MM.1S (cell line): Measurements from ENCODE around the gene KMT5C.

Experiments used
- DNase-seq: peaks from one replicate; pipeline ENCODE4 v3.0.0-alpha.2; 2015
- H2AFZ ChIP-seq: fragments of 300-600 bp; sonication (generic); 2 replicates; pipeline ENCODE4 v1.6.0; 2016; ENCODE audit warnings: antibody characterized with exemption, low read length
- H3F3A ChIP-seq: fragments of 300-600 bp; sonication (generic); 2 replicates; pipeline ENCODE4 v1.6.1; 2016; ENCODE audit warnings: mild to moderate bottlenecking, antibody characterized with exemption, low read length, moderate library complexity, mixed read lengths; ENCODE audit not compliant: insufficient read depth
- H3K27ac ChIP-seq: fragments of 300-600 bp; sonication (generic); 2 replicates; pipeline ENCODE4 v1.5.1; 2016; ENCODE audit warnings: mild to moderate bottlenecking, low read length
- H3K27me3 ChIP-seq: fragments of 300-600 bp; sonication (generic); replicated peaks from 2 replicates; pipeline ENCODE4 v1.6.0; 2016; ENCODE audit warnings: low read length; ENCODE audit not compliant: insufficient read depth
- H3K36me3 ChIP-seq: fragments of 300-600 bp; sonication (generic); replicated peaks from 2 replicates; pipeline ENCODE4 v1.6.1; 2016; ENCODE audit warnings: mild to moderate bottlenecking, low read length, mixed read lengths; ENCODE audit not compliant: insufficient read depth
- H3K4me1 ChIP-seq: fragments of 300-600 bp; sonication (generic); 2 replicates; pipeline ENCODE4 v1.6.1; 2016; ENCODE audit warnings: low read length, mixed read lengths
- H3K4me2 ChIP-seq: fragments of 300-600 bp; sonication (generic); 2 replicates; pipeline ENCODE4 v1.6.0; 2016; ENCODE audit warnings: low read depth, low read length
- H3K4me3 ChIP-seq: fragments of 300-600 bp; sonication (generic); 2 replicates; pipeline ENCODE4 v1.5.1; 2016; ENCODE audit warnings: low read length, mixed read lengths
- H3K79me2 ChIP-seq: fragments of 300-600 bp; sonication (generic); 2 replicates; pipeline ENCODE4 v1.6.1; 2016; ENCODE audit warnings: mixed run types, low read length, mixed read lengths
- H3K9ac ChIP-seq: fragments of 300-600 bp; sonication (generic); 2 replicates; pipeline ENCODE4 v1.6.1; 2016; ENCODE audit warnings: low read length, mixed read lengths
- H3K9me2 ChIP-seq: fragments of 300-600 bp; sonication (generic); replicated peaks from 2 replicates; pipeline ENCODE4 v1.6.1; 2016; ENCODE audit warnings: mild to moderate bottlenecking, low read length, mixed read lengths; ENCODE audit not compliant: insufficient read depth
- H3K9me3 ChIP-seq: fragments of 300-600 bp; sonication (generic); replicated peaks from 2 replicates; pipeline ENCODE4 v1.6.1; 2016; ENCODE audit warnings: mild to moderate bottlenecking, low read length, mixed read lengths; ENCODE audit not compliant: insufficient read depth
- H4K20me1 ChIP-seq: fragments of 300-600 bp; sonication (generic); 2 replicates; pipeline ENCODE4 v1.6.1; 2016; ENCODE audit warnings: mild to moderate bottlenecking, low read length, moderate library complexity, mixed read lengths; ENCODE audit not compliant: insufficient read depth
- EZH2 ChIP-seq: fragments of 300-600 bp; sonication (generic); optimal IDR thresholded peaks from 2 replicates; pipeline ENCODE3; 2017; ENCODE audit warnings: low read depth, mild to moderate bottlenecking, antibody characterized with exemption, low read length, mixed read lengths
- EZH2phosphoT487 ChIP-seq: fragments of 300-600 bp; sonication (generic); IDR thresholded peaks from 2 replicates; pipeline ENCODE4 v1.6.1; 2018; ENCODE audit warnings: antibody characterized with exemption, low read length
- TF ChIP-seq, protein P1 (sequence below): fragments of 300-600 bp; sonication (generic); IDR thresholded peaks from 2 replicates; pipeline ENCODE4 v1.5.1; 2016; ENCODE audit warnings: antibody characterized with exemption, low read length, mixed read lengths

Gene KMT5C

DNA sequence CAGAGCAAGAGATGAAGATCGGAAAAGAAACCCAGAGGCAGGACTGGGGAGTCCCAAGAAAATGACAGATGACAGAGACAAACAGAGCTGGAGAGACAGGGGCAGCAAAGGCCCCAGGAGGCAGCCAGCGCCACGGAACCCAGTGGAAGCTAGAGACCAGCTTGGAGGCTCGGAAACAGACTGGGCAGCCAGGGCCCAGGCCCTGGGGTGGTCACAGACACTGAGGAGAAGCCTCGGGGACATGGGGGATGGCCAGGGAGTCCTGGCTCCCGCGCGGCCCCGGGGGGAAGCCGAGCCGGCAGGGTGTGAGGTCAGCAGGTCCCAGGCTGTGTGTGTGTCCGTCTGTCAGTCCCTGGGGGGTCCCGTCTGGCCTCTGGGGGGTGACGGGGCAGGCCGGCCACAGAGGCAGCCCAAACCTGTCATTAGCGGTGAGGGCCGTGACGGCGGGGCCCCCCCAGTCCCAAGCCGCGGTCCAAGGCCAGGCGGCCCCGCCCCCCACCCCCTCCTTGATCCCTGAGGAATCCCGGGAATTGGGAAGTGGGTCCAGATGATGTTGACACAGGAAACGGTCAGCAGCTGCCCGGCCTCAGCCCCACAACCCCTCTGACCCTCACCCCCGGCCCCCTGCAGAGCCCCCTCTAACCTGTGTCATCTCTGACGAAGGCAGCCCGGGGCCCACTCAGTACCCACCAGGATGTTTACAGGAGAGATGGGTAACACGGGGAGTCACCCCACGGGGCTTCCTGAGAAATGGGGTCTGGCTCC, 34.5 kb downstream of the KMT5C start:
- Histone ChIP-seq H3K4me2 (no peak overlapping the region), H3F3A (no peaks in the 10 kb centered on the region; the same call in 1 of the 2 replicates), H4K20me1 (no peaks in the 10 kb centered on the region), H3K4me3 (no peak overlapping the region), H3K4me1 (no peaks in the 10 kb centered on the region; the same call in 1 of the 2 replicates), H3K9me3 (no peaks in the 10 kb centered on the region), H3K27me3 (peaks cover 47% of the 10 kb centered on the region), H2AFZ (no peak overlapping the region), H3K36me3 (no peaks in the 10 kb centered on the region), H3K27ac (no peak overlapping the region), H3K79me2 (no peaks in the 10 kb centered on the region), H3K9ac (no peak overlapping the region), H3K9me2 (no peaks in the 10 kb centered on the region)
- DNase-seq, result no peak
- no peak for TF ChIP-seq EZH2phosphoT487
- no peak for TF ChIP-seq EZH2
- TF ChIP-seq, protein P1, sequence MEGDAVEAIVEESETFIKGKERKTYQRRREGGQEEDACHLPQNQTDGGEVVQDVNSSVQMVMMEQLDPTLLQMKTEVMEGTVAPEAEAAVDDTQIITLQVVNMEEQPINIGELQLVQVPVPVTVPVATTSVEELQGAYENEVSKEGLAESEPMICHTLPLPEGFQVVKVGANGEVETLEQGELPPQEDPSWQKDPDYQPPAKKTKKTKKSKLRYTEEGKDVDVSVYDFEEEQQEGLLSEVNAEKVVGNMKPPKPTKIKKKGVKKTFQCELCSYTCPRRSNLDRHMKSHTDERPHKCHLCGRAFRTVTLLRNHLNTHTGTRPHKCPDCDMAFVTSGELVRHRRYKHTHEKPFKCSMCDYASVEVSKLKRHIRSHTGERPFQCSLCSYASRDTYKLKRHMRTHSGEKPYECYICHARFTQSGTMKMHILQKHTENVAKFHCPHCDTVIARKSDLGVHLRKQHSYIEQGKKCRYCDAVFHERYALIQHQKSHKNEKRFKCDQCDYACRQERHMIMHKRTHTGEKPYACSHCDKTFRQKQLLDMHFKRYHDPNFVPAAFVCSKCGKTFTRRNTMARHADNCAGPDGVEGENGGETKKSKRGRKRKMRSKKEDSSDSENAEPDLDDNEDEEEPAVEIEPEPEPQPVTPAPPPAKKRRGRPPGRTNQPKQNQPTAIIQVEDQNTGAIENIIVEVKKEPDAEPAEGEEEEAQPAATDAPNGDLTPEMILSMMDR, result no peak

DNA sequence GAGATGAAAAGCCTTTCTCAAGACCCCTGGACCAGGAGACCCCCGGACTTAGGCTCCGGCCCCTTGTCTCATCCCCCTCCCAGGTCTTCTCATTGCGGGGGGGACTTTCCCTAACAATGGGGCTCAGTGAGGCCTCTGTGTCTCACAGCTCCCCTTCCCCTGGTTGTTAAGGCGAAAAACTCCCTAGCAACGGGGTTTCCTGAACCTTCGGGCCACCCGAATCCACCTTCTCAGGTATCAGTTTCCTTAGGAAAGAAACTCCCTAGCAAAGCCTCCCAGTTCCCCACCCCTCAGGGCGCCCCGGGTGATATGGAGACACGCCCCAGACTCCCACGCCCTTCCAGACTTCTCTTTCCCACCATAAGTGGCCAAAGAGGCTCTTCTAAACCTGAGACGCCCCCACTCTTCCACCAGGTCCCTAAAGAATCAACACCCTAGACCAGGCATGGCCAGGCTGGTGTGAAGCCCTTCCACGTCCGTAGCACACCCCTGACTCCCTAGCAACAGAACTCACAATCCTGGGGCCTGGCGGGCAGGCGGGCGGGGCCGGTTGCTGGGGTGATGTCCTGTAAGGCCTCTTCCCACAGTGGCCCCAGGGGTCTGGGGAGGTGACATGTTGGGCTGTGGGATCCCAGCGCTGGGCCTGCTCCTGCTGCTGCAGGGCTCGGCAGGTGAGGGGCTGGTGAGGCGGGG, 36.7 kb downstream of the KMT5C start, which contains the start of gene TMEM190:
TSS of gene TMEM190 (plus strand) at position 586 of the 693 bp plus-strand sequence. CDS start at position 614, 28 bp downstream.
- H3K27me3 ChIP-seq, result peaks cover 28% of the 10 kb centered on the region
- H3K4me1 ChIP-seq, result no peaks in the 10 kb centered on the region; the same call in 1 of the 2 replicates
- no peak for TF ChIP-seq EZH2
- TF ChIP-seq EZH2phosphoT487, result no peak
- TF ChIP-seq, protein P1, result no peak
- no peak within 1 kb of the TSS for H2AFZ ChIP-seq
- H3F3A ChIP-seq, result no peaks in the 10 kb centered on the region; the same call in 1 of the 2 replicates
- no peak within 1 kb of the TSS for H3K4me2 ChIP-seq
- no peak for DNase-seq
- H3K36me3 ChIP-seq, result no peaks in the 10 kb centered on the region
- H3K9ac ChIP-seq, result no peak within 1 kb of the TSS
- H3K27ac ChIP-seq, result no peak within 1 kb of the TSS
- H3K9me3 ChIP-seq, result no peaks in the 10 kb centered on the region
- no peaks in the 10 kb centered on the region for H4K20me1 ChIP-seq
- H3K4me3 ChIP-seq, result no peak within 1 kb of the TSS
- peaks cover under 1% of the 10 kb centered on the region for H3K79me2 ChIP-seq
- H3K9me2 ChIP-seq, result no peaks in the 10 kb centered on the region

DNA sequence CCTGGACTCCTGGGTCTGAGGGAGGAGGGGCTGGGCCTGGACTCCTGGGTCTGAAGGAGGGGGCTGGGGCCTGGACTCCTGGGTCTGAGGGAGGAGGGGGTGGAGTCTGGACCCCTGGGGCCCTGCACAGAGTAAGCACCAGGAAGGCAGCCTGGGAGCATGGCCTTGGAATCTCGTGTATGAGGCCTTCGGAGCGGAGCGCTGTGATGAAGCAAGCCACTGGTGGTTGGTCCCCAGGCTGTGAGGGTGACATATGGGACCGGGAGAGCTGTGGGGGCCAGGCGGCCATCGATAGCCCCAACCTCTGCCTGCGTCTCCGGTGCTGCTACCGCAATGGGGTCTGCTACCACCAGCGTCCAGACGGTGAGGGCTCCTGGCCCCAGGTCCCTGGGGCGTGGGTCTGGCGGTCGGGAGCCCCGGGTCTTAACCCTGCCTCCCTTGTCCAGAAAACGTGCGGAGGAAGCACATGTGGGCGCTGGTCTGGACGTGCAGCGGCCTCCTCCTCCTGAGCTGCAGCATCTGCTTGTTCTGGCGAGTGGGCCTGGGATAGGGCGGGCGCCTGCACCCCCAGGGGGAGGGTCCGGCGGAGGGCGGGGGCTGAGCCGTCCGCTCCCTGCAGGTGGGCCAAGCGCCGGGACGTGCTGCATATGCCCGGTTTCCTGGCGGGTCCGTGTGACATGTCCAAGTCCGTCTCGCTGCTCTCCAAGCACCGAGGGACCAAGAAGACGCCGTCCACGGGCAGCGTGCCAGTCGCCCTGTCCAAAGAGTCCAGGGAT, 37.9 kb downstream of the KMT5C start:
- Histone ChIP-seq H4K20me1 (no peaks in the 10 kb centered on the region), H3K79me2 (peaks cover 12% of the 10 kb centered on the region), H3K4me3 (no peak overlapping the region), H3K27me3 (peaks cover 18% of the 10 kb centered on the region), H3F3A (peaks cover 4% of the 10 kb centered on the region; the same call in 1 of the 2 replicates), H3K9me2 (no peaks in the 10 kb centered on the region), H3K4me2 (no peak overlapping the region), H3K9ac (no peak overlapping the region), H2AFZ (no peak overlapping the region), H3K9me3 (no peaks in the 10 kb centered on the region), H3K27ac (no peak overlapping the region), H3K36me3 (no peaks in the 10 kb centered on the region), H3K4me1 (peaks cover 5% of the 10 kb centered on the region; the same call in 1 of the 2 replicates)
- TF ChIP-seq EZH2 (no peak), EZH2phosphoT487 (no peak)
- TF ChIP-seq, protein P1, result no peak
- no peak for DNase-seq
